Mammary epithelial cell (primary cell): Measurements from ENCODE around the gene ZNF311.

Source experiments
- CTCF ChIP-seq, 2 donors: IDR thresholded peaks in 1 of 2; conservative IDR thresholded peaks in 1 of 2; 2 replicates each; pipeline ENCODE4 v1.5.1; 2011 to 2012; ENCODE audit warnings: inconsistent platforms in 2 of 2, low read length in 2 of 2, mild to moderate bottlenecking in 2 of 2, control low read depth in 1 of 2, low read depth in 1 of 2; ENCODE audit not compliant: insufficient read depth in 1 of 2; ENCODE audit errors: extremely low read depth in 1 of 2
- EZH2 ChIP-seq: IDR thresholded peaks from 2 replicates; pipeline ENCODE4 v1.6.1; 2012; ENCODE audit warnings: low read length, inconsistent platforms, borderline replicate concordance

- TF ChIP-seq CTCF (conservative IDR thresholded peaks at IDR 0.05 in 1 of 2, IDR thresholded peaks at IDR 0.05 in 1 of 2; ENCODE audit: extremely low read depth in 1 of 2, insufficient read depth in 1 of 2, low read depth in 1 of 2, low read length in 2 of 2), result no peak
- TF ChIP-seq EZH2, result no peak
These were observed 57.9 kb downstream of the ZNF311 start for GRCh38 chr6:28947067-28947765.
